Measurements from ENCODE around the gene ACVR2A.

GRCh38 chr2:147939313-147939712 is 94.5 kb downstream of the ACVR2A start:
- TF ChIP-seq CTCF (IDR thresholded peaks at IDR 0.05) = no peak
- TF ChIP-seq POLR2A (IDR thresholded peaks at IDR 0.05) = no peak
